Activated T-cell treated with anti-CD3 and anti-CD28 coated beads, Interleukin-2, amount 50 U/mL, for 24 hours (primary cell): ENCODE data around the gene PITX1.
"Not testable (repeated sequence)": the region's sequence is repeated elsewhere in the genome, so short reads cannot be mapped to it uniquely, and the experiment has no call there.

ENCODE experiments used
- DNase-seq: peaks from one replicate; pipeline ENCODE4 v3.0.0-alpha.2; 2020
- H3K27ac Mint-ChIP-seq: 2 replicates; pipeline ENCODE4 v1.8.0; 2020; ENCODE audit warnings: mild to moderate bottlenecking, mixed read lengths
- H3K27me3 Mint-ChIP-seq: 2 replicates; pipeline ENCODE4 v1.8.0; 2020; ENCODE audit warnings: mixed read lengths
- H3K36me3 Mint-ChIP-seq: 2 replicates; pipeline ENCODE4 v1.8.0; 2020; ENCODE audit warnings: low read depth, mixed read lengths
- H3K4me1 Mint-ChIP-seq: 2 replicates; pipeline ENCODE4 v1.8.0; 2020; ENCODE audit warnings: low read depth, mixed read lengths
- H3K4me3 Mint-ChIP-seq: 2 replicates; pipeline ENCODE4 v1.8.0; 2020; ENCODE audit warnings: mild to moderate bottlenecking, moderate library complexity, mixed read lengths
- H3K9me3 Mint-ChIP-seq: 2 replicates; pipeline ENCODE4 v1.8.0; 2020; ENCODE audit warnings: mixed read lengths

Gene PITX1

GRCh38 chr5:135008556-135008955, 25.5 kb downstream of the PITX1 start:
- Mint-ChIP-seq H3K9me3 (no peaks in the 10 kb centered on the region), H3K27ac (no peak overlapping the region), H3K4me3 (no peak overlapping the region), H3K36me3 (no peaks in the 10 kb centered on the region), H3K27me3 (no peaks in the 10 kb centered on the region), H3K4me1 (no peaks in the 10 kb centered on the region)
- DNase-seq, result no peak

- H3K27me3 Mint-ChIP-seq, result no peaks in the 10 kb centered on the region
- DNase-seq, result no peak
- no peaks in the 10 kb centered on the region for H3K4me1 Mint-ChIP-seq
- H3K4me3 Mint-ChIP-seq, result no peak overlapping the region
- H3K27ac Mint-ChIP-seq, result no peak overlapping the region
- no peaks in the 10 kb centered on the region for H3K9me3 Mint-ChIP-seq
- H3K36me3 Mint-ChIP-seq, result no peaks in the 10 kb centered on the region
Measured at GRCh38 chr5:135007749-135008363, 26.2 kb downstream of the PITX1 start.

DNA sequence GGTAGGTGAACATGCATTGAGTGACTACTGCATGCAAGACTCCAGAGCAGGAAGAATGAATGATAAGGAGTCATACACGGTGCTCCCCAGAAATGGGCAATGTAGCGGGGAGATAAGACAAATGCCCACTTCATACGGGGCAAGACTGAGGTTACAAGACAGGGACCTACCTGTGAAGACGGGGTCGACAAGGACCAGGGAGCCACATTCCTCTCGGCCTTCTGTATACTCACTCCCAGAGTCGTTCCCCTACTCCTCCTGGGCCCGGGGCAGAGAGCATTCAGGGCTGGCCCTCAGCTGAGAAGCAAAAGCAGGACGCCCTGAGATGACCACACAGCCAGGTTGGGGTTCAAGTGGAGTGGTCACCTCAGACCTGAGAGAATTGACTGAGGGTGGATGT, 26.7 kb downstream of the PITX1 start:
- DNase-seq, result no peak
- H3K9me3 Mint-ChIP-seq, result no peaks in the 10 kb centered on the region
- no peaks in the 10 kb centered on the region for H3K36me3 Mint-ChIP-seq
- no peak overlapping the region for H3K27ac Mint-ChIP-seq
- no peak overlapping the region for H3K4me3 Mint-ChIP-seq
- H3K4me1 Mint-ChIP-seq, result no peaks in the 10 kb centered on the region
- H3K27me3 Mint-ChIP-seq, result no peaks in the 10 kb centered on the region

GRCh38 chr5:135005076-135005475, 29.0 kb downstream of the PITX1 start:
- H3K27ac Mint-ChIP-seq, result no peak overlapping the region
- no peak for DNase-seq

DNA sequence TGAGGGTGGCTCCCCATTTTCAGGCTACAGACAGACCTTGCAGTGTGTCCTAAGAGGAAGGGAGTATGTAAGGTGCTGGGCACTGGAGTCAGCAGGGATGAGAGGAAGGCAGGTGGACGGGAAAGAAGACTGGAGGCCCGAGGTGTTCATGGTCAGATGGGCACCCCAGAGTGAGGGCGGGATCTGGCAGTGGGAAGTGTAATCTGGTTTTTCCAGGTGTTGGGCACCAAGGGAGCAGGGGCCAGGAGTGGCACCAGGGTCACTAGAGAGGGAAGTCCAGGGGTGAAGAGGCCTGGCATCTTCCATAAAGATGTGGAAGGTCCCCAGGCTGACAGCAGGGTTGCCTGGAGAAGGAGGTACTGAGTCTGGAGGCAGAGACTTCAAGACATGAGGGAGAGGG, 29.7 kb downstream of the PITX1 start:
- Mint-ChIP-seq H3K27me3 (no peaks in the 10 kb centered on the region), H3K27ac (no peak overlapping the region), H3K9me3 (no peaks in the 10 kb centered on the region), H3K36me3 (no peaks in the 10 kb centered on the region), H3K4me3 (no peak overlapping the region), H3K4me1 (no peaks in the 10 kb centered on the region)
- no peak for DNase-seq

More at GRCh38 chr5:135005076-135005475, 29.0 kb downstream of the PITX1 start:
- Mint-ChIP-seq H3K9me3 (no peaks in the 10 kb centered on the region), H3K27me3 (no peaks in the 10 kb centered on the region), H3K4me1 (no peaks in the 10 kb centered on the region), H3K4me3 (no peak overlapping the region), H3K36me3 (no peaks in the 10 kb centered on the region)

DNA sequence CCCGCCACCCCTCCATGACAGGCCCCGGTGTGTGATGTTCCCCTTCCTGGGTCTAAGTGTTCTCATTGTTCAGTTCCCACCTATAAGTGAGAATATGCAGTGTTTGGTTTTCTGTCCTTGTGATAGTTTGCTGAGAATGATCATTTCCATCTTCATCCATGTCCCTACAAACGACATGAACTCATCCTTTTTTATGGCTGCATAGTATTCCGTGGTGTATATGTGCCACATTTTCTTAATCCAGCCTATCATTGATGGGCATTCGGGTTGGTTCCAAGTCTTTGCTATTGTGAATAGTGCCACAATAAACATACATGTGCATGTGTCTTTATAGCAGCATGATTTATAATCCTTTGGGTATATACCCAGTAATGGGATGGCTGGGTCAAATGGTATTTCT, 36.0 kb downstream of the PITX1 start:
- not testable (repeated sequence) for H3K4me1 Mint-ChIP-seq

DNA sequence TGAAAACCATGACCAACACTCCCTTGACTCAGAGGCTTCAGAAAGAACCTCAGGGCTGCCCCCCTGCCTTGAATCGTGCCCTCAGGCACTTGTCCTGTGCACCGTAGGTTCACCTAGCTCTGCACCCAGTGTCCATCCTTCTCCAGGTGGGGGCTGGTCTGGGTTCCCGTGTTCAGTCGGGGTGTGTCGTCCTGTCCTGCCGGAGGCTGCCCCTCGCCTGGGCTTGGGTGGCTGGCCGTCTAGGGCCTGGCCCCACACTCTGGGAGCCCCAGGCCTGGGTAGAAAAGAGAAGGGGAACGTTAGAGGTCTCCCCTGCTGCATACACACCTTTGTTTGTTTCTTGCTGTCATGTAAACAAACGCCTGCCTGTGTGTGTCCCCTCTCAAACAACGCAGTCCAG, 37.0 kb downstream of the PITX1 start:
- Mint-ChIP-seq H3K36me3 (no peaks in the 10 kb centered on the region), H3K27ac (no peak overlapping the region), H3K27me3 (no peaks in the 10 kb centered on the region), H3K4me1 (no peaks in the 10 kb centered on the region), H3K9me3 (no peaks in the 10 kb centered on the region), H3K4me3 (no peak overlapping the region)
- DNase-seq, result no peak

More for the DNA sequence above, 36.0 kb downstream of the PITX1 start:
- not testable (repeated sequence) for H3K27me3 Mint-ChIP-seq, H3K9me3 Mint-ChIP-seq, H3K27ac Mint-ChIP-seq, DNase-seq, H3K4me3 Mint-ChIP-seq, H3K36me3 Mint-ChIP-seq

GRCh38 chr5:134995850-134996402, 38.1 kb downstream of the PITX1 start:
- Mint-ChIP-seq H3K27me3 (no peaks in the 10 kb centered on the region), H3K4me3 (no peak overlapping the region), H3K27ac (no peak overlapping the region), H3K36me3 (no peaks in the 10 kb centered on the region), H3K4me1 (no peaks in the 10 kb centered on the region), H3K9me3 (no peaks in the 10 kb centered on the region)
- no peak for DNase-seq

GRCh38 chr5:134994560-134995156, 39.4 kb downstream of the PITX1 start:
- no peaks in the 10 kb centered on the region for H3K36me3 Mint-ChIP-seq
- DNase-seq, result no peak
- H3K27me3 Mint-ChIP-seq, result no peaks in the 10 kb centered on the region
- no peaks in the 10 kb centered on the region for H3K4me1 Mint-ChIP-seq
- no peak overlapping the region for H3K27ac Mint-ChIP-seq
- H3K4me3 Mint-ChIP-seq, result no peak overlapping the region
- H3K9me3 Mint-ChIP-seq, result no peaks in the 10 kb centered on the region

DNA sequence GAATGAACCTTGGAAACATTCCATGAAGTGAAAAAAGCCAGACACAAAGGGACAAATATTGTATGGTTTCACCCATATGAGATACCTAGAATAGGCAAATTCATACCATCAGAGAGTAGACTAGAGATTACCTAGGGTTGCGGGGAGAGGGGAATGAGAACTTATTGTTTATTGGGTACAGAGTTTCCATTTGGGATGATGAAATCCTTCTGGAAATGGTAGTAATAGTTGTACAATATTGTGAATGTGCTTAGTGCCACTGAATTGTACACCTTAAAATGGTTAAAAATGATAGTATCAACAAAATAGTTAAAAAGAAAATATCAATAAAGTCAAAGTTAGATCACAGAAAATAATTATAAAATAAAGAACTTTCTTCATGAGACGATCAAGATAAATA, 40.9 kb downstream of the PITX1 start:
- Mint-ChIP-seq H3K36me3 (no peaks in the 10 kb centered on the region), H3K9me3 (no peaks in the 10 kb centered on the region), H3K27ac (no peak overlapping the region), H3K27me3 (no peaks in the 10 kb centered on the region), H3K4me1 (no peaks in the 10 kb centered on the region), H3K4me3 (no peak overlapping the region)
- no peak for DNase-seq

GRCh38 chr5:134992148-134992547, 41.9 kb downstream of the PITX1 start:
- Mint-ChIP-seq H3K27me3 (no peaks in the 10 kb centered on the region), H3K27ac (no peak overlapping the region), H3K4me1 (no peaks in the 10 kb centered on the region), H3K36me3 (no peaks in the 10 kb centered on the region), H3K9me3 (no peaks in the 10 kb centered on the region), H3K4me3 (no peak overlapping the region)
- DNase-seq, result no peak

GRCh38 chr5:134990183-134990582, 43.8 kb downstream of the PITX1 start:
- not testable (repeated sequence) for DNase-seq, H3K27ac Mint-ChIP-seq, H3K27me3 Mint-ChIP-seq, H3K4me3 Mint-ChIP-seq, H3K9me3 Mint-ChIP-seq, H3K36me3 Mint-ChIP-seq, H3K4me1 Mint-ChIP-seq

GRCh38 chr5:134989266-134989830, 44.7 kb downstream of the PITX1 start:
- Mint-ChIP-seq H3K36me3 (no peaks in the 10 kb centered on the region), H3K4me3 (no peak overlapping the region), H3K27me3 (peaks cover 8% of the 10 kb centered on the region), H3K27ac (no peak overlapping the region), H3K9me3 (peaks cover under 1% of the 10 kb centered on the region), H3K4me1 (no peaks in the 10 kb centered on the region)
- no peak for DNase-seq

GRCh38 chr5:134982230-134982629, 51.8 kb downstream of the PITX1 start:
- Mint-ChIP-seq H3K9me3 (peaks cover 32% of the 10 kb centered on the region), H3K36me3 (peaks cover 9% of the 10 kb centered on the region), H3K27me3 (peaks cover 12% of the 10 kb centered on the region), H3K4me3 (no peak overlapping the region), H3K27ac (no peak overlapping the region), H3K4me1 (no peaks in the 10 kb centered on the region)
- DNase-seq, result no peak

DNA sequence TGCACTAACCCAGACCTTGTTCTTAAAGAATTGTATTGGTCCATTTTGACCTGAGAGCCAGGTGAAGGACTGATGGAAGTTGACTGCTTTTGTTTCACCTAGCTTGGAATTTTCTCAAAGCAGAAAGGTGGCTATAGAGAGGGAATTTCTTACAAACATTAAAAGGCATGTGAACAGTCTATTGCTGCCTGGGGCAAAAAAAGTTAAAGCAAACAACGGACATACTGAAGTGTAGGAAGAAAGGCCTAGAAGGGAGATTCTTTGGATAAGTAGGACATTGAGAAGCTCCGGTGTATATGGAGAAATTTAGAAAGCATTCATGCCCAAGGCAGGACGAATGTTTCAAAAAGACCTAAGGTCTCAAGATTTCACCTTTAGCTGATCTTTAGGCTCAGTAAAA, 54.6 kb downstream of the PITX1 start:
- Mint-ChIP-seq H3K36me3 (peaks cover 18% of the 10 kb centered on the region), H3K4me1 (no peaks in the 10 kb centered on the region), H3K4me3 (no peak overlapping the region), H3K9me3 (peaks cover 39% of the 10 kb centered on the region), H3K27ac (no peak overlapping the region), H3K27me3 (peaks cover 6% of the 10 kb centered on the region)
- DNase-seq, result no peak
